Measurements from ENCODE around the gene TMEM259. TPM values are rescaled to one million over a fixed set of nuclear protein-coding genes. Genes with fewer than 3 reads are reported as not detected.

Gene TMEM259
- total RNA-seq, 1 experiment from 2014 or later = 202 TPM

- H3K27me3 ChIP-seq (ENCODE audit: insufficient read depth, low read length) = no peaks in the 10 kb centered on the region
- DNase-seq (ENCODE audit: low read depth, low spot score) (no peak), ATAC-seq (no peak)
- intact Hi-C loops (cut with micrococcal nuclease) = loop anchor here (10.0 kb wide), 1 partner anchor 225 kb away; the partner anchor contains the start of genes ATP5F1D and MIDN
- BruUV-seq (replicated peaks) = no TSS peak
- H3K9me3 ChIP-seq (ENCODE audit: control insufficient read depth in 1 of 2, insufficient read depth in 1 of 2, low read depth in 1 of 2, low read length in 2 of 2) = no peaks in the 10 kb centered on the region
- H3K4me2 ChIP-seq (ENCODE audit: low read length) = peak overlapping the region; percentile 99
- H3K79me2 ChIP-seq (ENCODE audit: insufficient read depth, low read length) = peaks cover 57% of the 10 kb centered on the region
- no peaks in the 10 kb centered on the region; the same call in 1 of the 2 replicates for H4K20me1 ChIP-seq (ENCODE audit: insufficient read depth)
- POLR2A ChIA-PET = no interaction called here
- peak overlapping the region; percentile 94 to 97 for H3K4me3 ChIP-seq (replicated peaks in 1 of 2; ENCODE audit: low read depth in 1 of 2, low read length in 2 of 2)
- H3K36me3 ChIP-seq (ENCODE audit: control insufficient read depth in 1 of 2, insufficient read depth in 2 of 2, low read length in 2 of 2) = peaks cover 0 to 16% of the 10 kb centered on the region in 2 experiments; a peak in 2 of 4 replicates
- no peak overlapping the region for H2AFZ ChIP-seq (ENCODE audit: low read depth, low read length, poor library complexity, severe bottlenecking)
- CTCF ChIA-PET = interaction anchor here (1.0 kb wide), 1 partner anchor 36 kb away, joined by 3 read pairs; the partner anchor contains the start of gene WDR18
- no peaks in the 10 kb centered on the region for H3K9me2 ChIP-seq (ENCODE audit: insufficient read depth)
- peak overlapping the region; percentile 99 for H3K9ac ChIP-seq (ENCODE audit: low read length)
- peaks cover 42 to 55% of the 10 kb centered on the region in 2 experiments for H3K4me1 ChIP-seq (ENCODE audit: control insufficient read depth in 1 of 2, insufficient read depth in 2 of 2, low read length in 2 of 2)
- H3K27ac ChIP-seq (ENCODE audit: low read depth, low read length) = peak overlapping the region; percentile 86
- TF ChIP-seq ZFX (IDR thresholded peaks at IDR 0.05) = no peak
- TF ChIP-seq CBX3 (IDR thresholded peaks at IDR 0.05; ENCODE audit: low read depth) = no peak
- no peak for TF ChIP-seq ZBTB33 (IDR thresholded peaks at IDR 0.05; ENCODE audit: extremely low read depth, insufficient replicate concordance, low read length)
- TF ChIP-seq EZH2phosphoT487 (IDR thresholded peaks at IDR 0.05; ENCODE audit: borderline replicate concordance) = no peak
- no peak for TF ChIP-seq SIN3A (IDR thresholded peaks at IDR 0.05; ENCODE audit: low read depth)
- no peak for TF ChIP-seq SRF (IDR thresholded peaks at IDR 0.05; ENCODE audit: low read depth)
- TF ChIP-seq MAX (IDR thresholded peaks at IDR 0.05) = no peak
- TF ChIP-seq POLR2A (IDR thresholded peaks at IDR 0.05; ENCODE audit: borderline replicate concordance, extremely low read depth, insufficient read depth, insufficient read length) = no peak
- TF ChIP-seq JUND (IDR thresholded peaks at IDR 0.05) = no peak
- no peak for TF ChIP-seq CEBPB (IDR thresholded peaks at IDR 0.05; ENCODE audit: low read depth)
- no peak for TF ChIP-seq POLR2AphosphoS5 (IDR thresholded peaks at IDR 0.05; ENCODE audit: low read depth, low read length)
- no peak for TF ChIP-seq RAD21 (IDR thresholded peaks at IDR 0.05; ENCODE audit: low read depth)
- RAD21 ChIA-PET (ENCODE audit: low non-redundant PET in 1 of 2, low total read pairs in 2 of 2, uncharacterized antibody in 2 of 2, unreplicated experiment in 2 of 2) = no interaction called here
Observed at GRCh38 chr19:1019980-1020867, 699 bp downstream of the TMEM259 start.

Measured in HCT116 (cell line).